Measurements from ENCODE around the gene PIP4K2A. TPM values are rescaled to one million over a fixed set of nuclear protein-coding genes. Genes with fewer than 3 reads are reported as not detected.

The PIP4K2A gene
- total and polyA plus RNA-seq, 2 donors (not counting 3 experiments of a cell fraction or from before 2014, with no cell fraction given): 11.8 to 32.6 TPM

GRCh38 chr10:22610610-22611009 is 103.8 kb downstream of the PIP4K2A start:
- intact Hi-C loops (cut with micrococcal nuclease) (no loop called here), dilution Hi-C loops (cut with MboI; ENCODE audit: extremely low pct_ligation_motif_present, low sequenced_read_pairs) (no loop called here)
- POLR2A ChIA-PET: no interaction called here
- H3K4me1 ChIP-seq (ENCODE audit: control insufficient read depth, extremely low read depth, insufficient read depth, low read length): peaks cover 8% of the 10 kb centered on the region
- no peak for DNase-seq (ENCODE audit: low read depth, low spot score)
- peaks cover 0 to 6% of the 10 kb centered on the region in 2 experiments for H3K36me3 ChIP-seq (ENCODE audit: control insufficient read depth in 2 of 2, extremely low read depth in 1 of 2, insufficient read depth in 2 of 2, low read length in 2 of 2)
- no peak overlapping the region for H3K4me3 ChIP-seq (replicated peaks in 1 of 3; ENCODE audit: insufficient read depth in 1 of 3, low read depth in 1 of 3, low read length in 3 of 3)
- H3K27me3 ChIP-seq (ENCODE audit: control insufficient read depth in 2 of 2, insufficient read depth in 2 of 2, low read length in 2 of 2): no peaks in the 10 kb centered on the region
- H3K9ac ChIP-seq (replicated peaks; ENCODE audit: extremely low read depth, insufficient read depth, low read length): no peak overlapping the region
- no peak overlapping the region for H3K27ac ChIP-seq (ENCODE audit: insufficient read depth, low read depth, low read length)
- H3K79me2 ChIP-seq (ENCODE audit: control insufficient read depth, insufficient read depth, low read length): no peaks in the 10 kb centered on the region
- CTCF ChIA-PET: interaction anchor here (0.8 to 2.5 kb wide), 3 partner anchors 8 to 11 kb away, joined by 3 to 5 read pairs (median 3); no protein-coding TSS in a partner anchor
- H2AFZ ChIP-seq (ENCODE audit: low read depth, low read length): no peak overlapping the region
- no peaks in the 10 kb centered on the region for H4K20me1 ChIP-seq (replicated peaks; ENCODE audit: control insufficient read depth, extremely low read depth, insufficient read depth, low read length)
- H3K4me2 ChIP-seq (ENCODE audit: insufficient read depth, low read length): no peak overlapping the region
- BruUV-seq (replicated peaks): no TSS peak
- no peak for FAIRE-seq
- H3K9me3 ChIP-seq (replicated peaks; ENCODE audit: control insufficient read depth, insufficient read depth, low read length): no peaks in the 10 kb centered on the region
- no peak for TF ChIP-seq POLR2A (IDR thresholded peaks at IDR 0.05; ENCODE audit: low read depth, low read length)
- TF ChIP-seq, protein P1, sequence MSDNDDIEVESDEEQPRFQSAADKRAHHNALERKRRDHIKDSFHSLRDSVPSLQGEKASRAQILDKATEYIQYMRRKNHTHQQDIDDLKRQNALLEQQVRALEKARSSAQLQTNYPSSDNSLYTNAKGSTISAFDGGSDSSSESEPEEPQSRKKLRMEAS (IDR thresholded peaks at IDR 0.05; ENCODE audit: insufficient read depth, insufficient read length): no peak
- TF ChIP-seq GATA2 (IDR thresholded peaks at IDR 0.05; ENCODE audit: insufficient read depth, insufficient read length, low read depth, low read length): no peak
- TF ChIP-seq EZH2 (IDR thresholded peaks at IDR 0.05; ENCODE audit: borderline replicate concordance, low read depth, low read length, severe bottlenecking): no peak
- TF ChIP-seq MYC (IDR thresholded peaks at IDR 0.05; ENCODE audit: low read depth, low read length): no peak
- no peak for TF ChIP-seq JUN (IDR thresholded peaks at IDR 0.05; ENCODE audit: borderline replicate concordance, insufficient read depth, insufficient read length, low read depth)
- no peak for TF ChIP-seq FOS (IDR thresholded peaks at IDR 0.05; ENCODE audit: borderline replicate concordance, insufficient read depth, low read length)
- TF ChIP-seq, protein P2, sequence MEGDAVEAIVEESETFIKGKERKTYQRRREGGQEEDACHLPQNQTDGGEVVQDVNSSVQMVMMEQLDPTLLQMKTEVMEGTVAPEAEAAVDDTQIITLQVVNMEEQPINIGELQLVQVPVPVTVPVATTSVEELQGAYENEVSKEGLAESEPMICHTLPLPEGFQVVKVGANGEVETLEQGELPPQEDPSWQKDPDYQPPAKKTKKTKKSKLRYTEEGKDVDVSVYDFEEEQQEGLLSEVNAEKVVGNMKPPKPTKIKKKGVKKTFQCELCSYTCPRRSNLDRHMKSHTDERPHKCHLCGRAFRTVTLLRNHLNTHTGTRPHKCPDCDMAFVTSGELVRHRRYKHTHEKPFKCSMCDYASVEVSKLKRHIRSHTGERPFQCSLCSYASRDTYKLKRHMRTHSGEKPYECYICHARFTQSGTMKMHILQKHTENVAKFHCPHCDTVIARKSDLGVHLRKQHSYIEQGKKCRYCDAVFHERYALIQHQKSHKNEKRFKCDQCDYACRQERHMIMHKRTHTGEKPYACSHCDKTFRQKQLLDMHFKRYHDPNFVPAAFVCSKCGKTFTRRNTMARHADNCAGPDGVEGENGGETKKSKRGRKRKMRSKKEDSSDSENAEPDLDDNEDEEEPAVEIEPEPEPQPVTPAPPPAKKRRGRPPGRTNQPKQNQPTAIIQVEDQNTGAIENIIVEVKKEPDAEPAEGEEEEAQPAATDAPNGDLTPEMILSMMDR (IDR thresholded peaks at IDR 0.05; ENCODE audit: extremely low read depth in 1 of 2, insufficient read depth in 1 of 2, low read depth in 1 of 2, low read length in 2 of 2): no peak
- no peak for TF ChIP-seq POLR2AphosphoS5 (IDR thresholded peaks at IDR 0.05; ENCODE audit: insufficient read depth, low read depth, low read length)
- no peaks in the 10 kb centered on the region for H3K9me1 ChIP-seq (replicated peaks; ENCODE audit: control insufficient read depth, extremely low read depth, insufficient read depth, low read length)
